PC-3 (cell line): ENCODE measurements around the gene DMKN.

Experiments
- EZH2 ChIP-seq: fragments of 300-600 bp; sonication (generic); IDR thresholded peaks from one replicate; pipeline ENCODE4 v1.6.1; 2017; ENCODE audit warnings: antibody characterized with exemption, mild to moderate bottlenecking, low read length; ENCODE audit not compliant: unreplicated experiment
- EZH2phosphoT487 ChIP-seq: fragments of 300-600 bp; sonication (generic); IDR thresholded peaks from 2 replicates; pipeline ENCODE4 v1.6.1; 2018; ENCODE audit warnings: mild to moderate bottlenecking, antibody characterized with exemption, low read length, borderline replicate concordance
- TF ChIP-seq, protein P1 (sequence below): fragments of 300-600 bp; sonication (generic); conservative IDR thresholded peaks from 2 replicates; pipeline ENCODE4 v1.5.1; 2017; ENCODE audit warnings: antibody characterized with exemption, low read depth, mild to moderate bottlenecking, low read length

DNA sequence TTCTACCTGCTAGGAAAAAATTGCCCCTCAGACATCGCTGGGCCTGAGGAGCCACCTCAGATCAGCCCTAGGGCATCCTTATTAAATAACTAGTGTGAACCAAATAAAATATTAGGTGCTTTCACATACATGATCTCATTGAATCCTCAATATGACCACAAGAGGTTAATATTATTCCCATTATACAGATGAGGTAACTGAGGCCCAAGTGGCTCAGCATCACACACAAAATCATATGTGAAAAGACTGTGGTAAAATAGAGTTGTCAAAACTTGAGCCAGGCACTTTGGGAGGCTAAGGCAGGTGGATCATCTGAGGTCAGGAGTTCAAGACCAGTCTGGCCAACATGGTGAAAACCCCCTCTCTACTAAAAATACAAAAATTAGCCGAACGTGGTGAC is 2.9 kb upstream of the DMKN start:
- TF ChIP-seq, protein P1, sequence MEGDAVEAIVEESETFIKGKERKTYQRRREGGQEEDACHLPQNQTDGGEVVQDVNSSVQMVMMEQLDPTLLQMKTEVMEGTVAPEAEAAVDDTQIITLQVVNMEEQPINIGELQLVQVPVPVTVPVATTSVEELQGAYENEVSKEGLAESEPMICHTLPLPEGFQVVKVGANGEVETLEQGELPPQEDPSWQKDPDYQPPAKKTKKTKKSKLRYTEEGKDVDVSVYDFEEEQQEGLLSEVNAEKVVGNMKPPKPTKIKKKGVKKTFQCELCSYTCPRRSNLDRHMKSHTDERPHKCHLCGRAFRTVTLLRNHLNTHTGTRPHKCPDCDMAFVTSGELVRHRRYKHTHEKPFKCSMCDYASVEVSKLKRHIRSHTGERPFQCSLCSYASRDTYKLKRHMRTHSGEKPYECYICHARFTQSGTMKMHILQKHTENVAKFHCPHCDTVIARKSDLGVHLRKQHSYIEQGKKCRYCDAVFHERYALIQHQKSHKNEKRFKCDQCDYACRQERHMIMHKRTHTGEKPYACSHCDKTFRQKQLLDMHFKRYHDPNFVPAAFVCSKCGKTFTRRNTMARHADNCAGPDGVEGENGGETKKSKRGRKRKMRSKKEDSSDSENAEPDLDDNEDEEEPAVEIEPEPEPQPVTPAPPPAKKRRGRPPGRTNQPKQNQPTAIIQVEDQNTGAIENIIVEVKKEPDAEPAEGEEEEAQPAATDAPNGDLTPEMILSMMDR: no peak
- TF ChIP-seq EZH2 (no peak), EZH2phosphoT487 (no peak)
